GM13977 (cell line): ENCODE results near the gene JPH2.

Experiments used
- DNase-seq: peaks from one replicate; pipeline ENCODE4 v3.0.0; 2012; ENCODE audit warnings: low spot score
- CTCF ChIP-seq: IDR thresholded peaks from 2 replicates; pipeline ENCODE4 v1.5.1; 2012; ENCODE audit warnings: mild to moderate bottlenecking, control low read depth; ENCODE audit not compliant: insufficient read depth; ENCODE audit errors: extremely low read depth, missing control alignments
- in situ Hi-C: fragments of 300-500 bp; cut with MboI; formaldehyde crosslinking; loops from one replicate; pipeline ENCODE4 v1.12.0; 2022; ENCODE audit warnings: low sequenced_read_pairs, low pct_unique_long_range_greater_than_20kb, mixed read lengths, inconsistent platforms; ENCODE audit not compliant: unreplicated experiment

JPH2 gene

GRCh38 chr20:44211177-44212039 lies 24.4 kb upstream of the JPH2 start:
- in situ Hi-C loops = loop anchor here (10.0 kb wide), 1 partner anchor 103 kb away; the partner anchor contains the start of gene FITM2
- no peak for DNase-seq
- no peak for TF ChIP-seq CTCF

GRCh38 chr20:44210406-44211176 lies 23.6 kb upstream of the JPH2 start, which contains the start of gene OSER1:
TSS of gene OSER1 (minus strand) at chr20:44210771. CDS start at chr20:44206957, 3,814 bp downstream.
- in situ Hi-C loops = loop anchor here (10.0 kb wide), 1 partner anchor 104 kb away; the partner anchor contains the start of gene FITM2
- no peak for TF ChIP-seq CTCF
- peak; percentile 98 for DNase-seq

GRCh38 chr20:44209686-44210405 lies 22.9 kb upstream of the JPH2 start:
- TF ChIP-seq CTCF = no peak
- in situ Hi-C loops = loop anchor here (10.0 kb wide), 1 partner anchor 105 kb away; the partner anchor contains the start of gene FITM2
- no peak for DNase-seq

- peak; percentile 37 for DNase-seq
- TF ChIP-seq CTCF = no peak
- in situ Hi-C loops = no loop called here
Observed at GRCh38 chr20:44208770-44209169, 21.8 kb upstream of the JPH2 start.

GRCh38 chr20:44208165-44208564 lies 21.2 kb upstream of the JPH2 start:
- no peak for DNase-seq

More at GRCh38 chr20:44208165-44208564, 21.2 kb upstream of the JPH2 start:
- no peak for TF ChIP-seq CTCF
- in situ Hi-C loops = no loop called here
